SK-N-SH treated with all-trans-retinoic acid at 6 μM for 48 hours (cell line): ENCODE measurements around the gene CAPZA3.

Source experiments
- ATAC-seq: fragments of 200-7000 bp; cut with Tn5 transposase; 3 replicates; pipeline ENCODE4 v1.9.1; 2020; ENCODE audit warnings: mild to moderate bottlenecking, moderate library complexity
- ARNTL ChIP-seq: fragments of 450-650 bp; formaldehyde crosslinking; IDR thresholded peaks from 2 replicates; pipeline ENCODE4 v1.5.0; 2020; ENCODE audit warnings: low read depth, mild to moderate bottlenecking, moderate library complexity, borderline replicate concordance
- BACH2 ChIP-seq: fragments of 250-450 bp; sonication (Bioruptor Pico); IDR thresholded peaks from 2 replicates; pipeline ENCODE4 v1.9.0; 2021; ENCODE audit warnings: mild to moderate bottlenecking, borderline replicate concordance
- CSDC2 ChIP-seq: fragments of 250-450 bp; sonication (Bioruptor Pico); IDR thresholded peaks from 2 replicates; pipeline ENCODE4 v1.5.0; 2020; ENCODE audit warnings: mild to moderate bottlenecking, moderate library complexity
- GLIS3 ChIP-seq: fragments of 250-450 bp; sonication (Bioruptor Pico); IDR thresholded peaks from 2 replicates; pipeline ENCODE4 v1.5.0; 2020; ENCODE audit warnings: mild to moderate bottlenecking, moderate library complexity
- ISL1 ChIP-seq: fragments of 250-450 bp; sonication (Bioruptor Pico); IDR thresholded peaks from 2 replicates; pipeline ENCODE4 v2.1.2; 2022; ENCODE audit warnings: mild to moderate bottlenecking, moderate library complexity
- OSR1 ChIP-seq: fragments of 250-450 bp; sonication (Bioruptor Pico); IDR thresholded peaks from 2 replicates; pipeline ENCODE4 v1.8.0; 2022; ENCODE audit warnings: moderate library complexity, mild to moderate bottlenecking, inconsistent platforms
- RARB ChIP-seq: fragments of 250-450 bp; sonication (Bioruptor Pico); IDR thresholded peaks from 2 replicates; pipeline ENCODE4 v1.8.0; 2021; ENCODE audit warnings: mild to moderate bottlenecking, moderate library complexity
- SNAI2 ChIP-seq: fragments of 250-450 bp; sonication (Bioruptor Pico); IDR thresholded peaks from 2 replicates; pipeline ENCODE4 v1.5.0; 2020; ENCODE audit warnings: mild to moderate bottlenecking, moderate library complexity
- TCF4 ChIP-seq: fragments of 250-450 bp; sonication (Bioruptor Pico); IDR thresholded peaks from 2 replicates; pipeline ENCODE4 v1.8.0; 2021; ENCODE audit warnings: mild to moderate bottlenecking, moderate library complexity, borderline replicate concordance
- TOX ChIP-seq: fragments of 250-450 bp; sonication (Bioruptor Pico); IDR thresholded peaks from 2 replicates; pipeline ENCODE4 v1.8.0; 2021; ENCODE audit warnings: mild to moderate bottlenecking, moderate library complexity, borderline replicate concordance
- ZC3H10 ChIP-seq: fragments of 250-450 bp; sonication (Bioruptor Pico); IDR thresholded peaks from 2 replicates; pipeline ENCODE4 v1.5.1; 2021; ENCODE audit warnings: mild to moderate bottlenecking, moderate library complexity
- ZFP30 ChIP-seq: fragments of 450-650 bp; formaldehyde crosslinking; IDR thresholded peaks from 2 replicates; pipeline ENCODE4 v1.5.0; 2022; ENCODE audit warnings: mild to moderate bottlenecking, moderate library complexity
- ZNF70 ChIP-seq: fragments of 450-650 bp; formaldehyde crosslinking; IDR thresholded peaks from 2 replicates; pipeline ENCODE4 v1.5.0; 2020; ENCODE audit warnings: mild to moderate bottlenecking, moderate library complexity
- ZNF8 ChIP-seq: fragments of 450-650 bp; formaldehyde crosslinking; IDR thresholded peaks from 2 replicates; pipeline ENCODE4 v1.5.0; 2020; ENCODE audit warnings: mild to moderate bottlenecking, moderate library complexity
- TF ChIP-seq, protein P1 (sequence below): fragments of 250-450 bp; sonication (Bioruptor Pico); IDR thresholded peaks from 2 replicates; pipeline ENCODE4 v1.8.0; 2020; ENCODE audit warnings: mild to moderate bottlenecking, moderate library complexity, borderline replicate concordance
- TF ChIP-seq, protein P2 (sequence below): fragments of 250-450 bp; sonication (Bioruptor Pico); IDR thresholded peaks from 2 replicates; pipeline ENCODE4 v1.5.0; 2020; ENCODE audit warnings: mild to moderate bottlenecking, moderate library complexity
- TF ChIP-seq, protein P3 (sequence below): fragments of 250-450 bp; sonication (Bioruptor Pico); IDR thresholded peaks from 2 replicates; pipeline ENCODE4 v1.5.1; 2021; ENCODE audit warnings: mild to moderate bottlenecking, moderate library complexity
- TF ChIP-seq, protein P4 (sequence below): fragments of 250-450 bp; sonication (Bioruptor Pico); IDR thresholded peaks from 2 replicates; pipeline ENCODE4 v1.5.1; 2020; ENCODE audit warnings: low read depth, mild to moderate bottlenecking, moderate library complexity
- TF ChIP-seq, protein P5 (sequence below): fragments of 250-450 bp; sonication (Bioruptor Pico); IDR thresholded peaks from 2 replicates; pipeline ENCODE4 v1.8.0; 2021; ENCODE audit warnings: low read depth, mild to moderate bottlenecking, moderate library complexity, borderline replicate concordance

CAPZA3 gene

DNA sequence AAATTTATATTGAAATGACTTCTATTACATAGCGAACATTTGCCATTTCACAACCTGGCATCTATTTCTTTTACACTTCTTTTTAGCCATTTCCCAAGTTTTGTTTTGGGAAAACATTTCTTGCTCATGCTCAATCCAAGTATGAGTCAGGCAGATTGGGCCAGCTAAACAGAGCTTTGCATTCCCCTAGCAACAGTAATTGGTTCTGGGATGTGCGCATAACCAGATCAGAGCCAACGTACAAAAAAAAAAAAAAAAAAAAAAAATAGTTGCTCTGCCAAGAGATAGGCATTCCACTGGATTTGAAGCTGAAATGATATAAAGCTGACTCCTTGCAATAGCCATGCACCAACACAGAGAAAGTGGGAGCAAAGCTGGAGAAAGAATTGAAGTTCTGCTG, 37.6 kb upstream of the CAPZA3 start:
- TF ChIP-seq SNAI2 (CRISPR knock-in tag) (no peak), BACH2 (CRISPR knock-in tag) (no peak), RARB (CRISPR knock-in tag) (no peak), CSDC2 (CRISPR knock-in tag) (no peak), OSR1 (no peak), ARNTL (no peak), ISL1 (CRISPR knock-in tag) (no peak), GLIS3 (CRISPR knock-in tag) (no peak), ZNF8 (CRISPR knock-in tag) (no peak), TCF4 (CRISPR knock-in tag) (no peak), ZNF70 (CRISPR knock-in tag) (no peak), ZC3H10 (CRISPR knock-in tag) (no peak)
- TF ChIP-seq, protein P1, sequence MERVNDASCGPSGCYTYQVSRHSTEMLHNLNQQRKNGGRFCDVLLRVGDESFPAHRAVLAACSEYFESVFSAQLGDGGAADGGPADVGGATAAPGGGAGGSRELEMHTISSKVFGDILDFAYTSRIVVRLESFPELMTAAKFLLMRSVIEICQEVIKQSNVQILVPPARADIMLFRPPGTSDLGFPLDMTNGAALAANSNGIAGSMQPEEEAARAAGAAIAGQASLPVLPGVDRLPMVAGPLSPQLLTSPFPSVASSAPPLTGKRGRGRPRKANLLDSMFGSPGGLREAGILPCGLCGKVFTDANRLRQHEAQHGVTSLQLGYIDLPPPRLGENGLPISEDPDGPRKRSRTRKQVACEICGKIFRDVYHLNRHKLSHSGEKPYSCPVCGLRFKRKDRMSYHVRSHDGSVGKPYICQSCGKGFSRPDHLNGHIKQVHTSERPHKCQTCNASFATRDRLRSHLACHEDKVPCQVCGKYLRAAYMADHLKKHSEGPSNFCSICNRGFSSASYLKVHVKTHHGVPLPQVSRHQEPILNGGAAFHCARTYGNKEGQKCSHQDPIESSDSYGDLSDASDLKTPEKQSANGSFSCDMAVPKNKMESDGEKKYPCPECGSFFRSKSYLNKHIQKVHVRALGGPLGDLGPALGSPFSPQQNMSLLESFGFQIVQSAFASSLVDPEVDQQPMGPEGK (CRISPR knock-in tag): no peak
- TF ChIP-seq, protein P2, sequence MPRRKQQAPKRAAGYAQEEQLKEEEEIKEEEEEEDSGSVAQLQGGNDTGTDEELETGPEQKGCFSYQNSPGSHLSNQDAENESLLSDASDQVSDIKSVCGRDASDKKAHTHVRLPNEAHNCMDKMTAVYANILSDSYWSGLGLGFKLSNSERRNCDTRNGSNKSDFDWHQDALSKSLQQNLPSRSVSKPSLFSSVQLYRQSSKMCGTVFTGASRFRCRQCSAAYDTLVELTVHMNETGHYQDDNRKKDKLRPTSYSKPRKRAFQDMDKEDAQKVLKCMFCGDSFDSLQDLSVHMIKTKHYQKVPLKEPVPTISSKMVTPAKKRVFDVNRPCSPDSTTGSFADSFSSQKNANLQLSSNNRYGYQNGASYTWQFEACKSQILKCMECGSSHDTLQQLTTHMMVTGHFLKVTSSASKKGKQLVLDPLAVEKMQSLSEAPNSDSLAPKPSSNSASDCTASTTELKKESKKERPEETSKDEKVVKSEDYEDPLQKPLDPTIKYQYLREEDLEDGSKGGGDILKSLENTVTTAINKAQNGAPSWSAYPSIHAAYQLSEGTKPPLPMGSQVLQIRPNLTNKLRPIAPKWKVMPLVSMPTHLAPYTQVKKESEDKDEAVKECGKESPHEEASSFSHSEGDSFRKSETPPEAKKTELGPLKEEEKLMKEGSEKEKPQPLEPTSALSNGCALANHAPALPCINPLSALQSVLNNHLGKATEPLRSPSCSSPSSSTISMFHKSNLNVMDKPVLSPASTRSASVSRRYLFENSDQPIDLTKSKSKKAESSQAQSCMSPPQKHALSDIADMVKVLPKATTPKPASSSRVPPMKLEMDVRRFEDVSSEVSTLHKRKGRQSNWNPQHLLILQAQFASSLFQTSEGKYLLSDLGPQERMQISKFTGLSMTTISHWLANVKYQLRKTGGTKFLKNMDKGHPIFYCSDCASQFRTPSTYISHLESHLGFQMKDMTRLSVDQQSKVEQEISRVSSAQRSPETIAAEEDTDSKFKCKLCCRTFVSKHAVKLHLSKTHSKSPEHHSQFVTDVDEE (CRISPR knock-in tag): no peak
- TF ChIP-seq, protein P3, sequence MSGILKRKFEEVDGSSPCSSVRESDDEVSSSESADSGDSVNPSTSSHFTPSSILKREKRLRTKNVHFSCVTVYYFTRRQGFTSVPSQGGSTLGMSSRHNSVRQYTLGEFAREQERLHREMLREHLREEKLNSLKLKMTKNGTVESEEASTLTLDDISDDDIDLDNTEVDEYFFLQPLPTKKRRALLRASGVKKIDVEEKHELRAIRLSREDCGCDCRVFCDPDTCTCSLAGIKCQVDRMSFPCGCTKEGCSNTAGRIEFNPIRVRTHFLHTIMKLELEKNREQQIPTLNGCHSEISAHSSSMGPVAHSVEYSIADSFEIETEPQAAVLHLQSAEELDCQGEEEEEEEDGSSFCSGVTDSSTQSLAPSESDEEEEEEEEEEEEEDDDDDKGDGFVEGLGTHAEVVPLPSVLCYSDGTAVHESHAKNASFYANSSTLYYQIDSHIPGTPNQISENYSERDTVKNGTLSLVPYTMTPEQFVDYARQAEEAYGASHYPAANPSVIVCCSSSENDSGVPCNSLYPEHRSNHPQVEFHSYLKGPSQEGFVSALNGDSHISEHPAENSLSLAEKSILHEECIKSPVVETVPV (CRISPR knock-in tag): no peak
- TF ChIP-seq, protein P4, sequence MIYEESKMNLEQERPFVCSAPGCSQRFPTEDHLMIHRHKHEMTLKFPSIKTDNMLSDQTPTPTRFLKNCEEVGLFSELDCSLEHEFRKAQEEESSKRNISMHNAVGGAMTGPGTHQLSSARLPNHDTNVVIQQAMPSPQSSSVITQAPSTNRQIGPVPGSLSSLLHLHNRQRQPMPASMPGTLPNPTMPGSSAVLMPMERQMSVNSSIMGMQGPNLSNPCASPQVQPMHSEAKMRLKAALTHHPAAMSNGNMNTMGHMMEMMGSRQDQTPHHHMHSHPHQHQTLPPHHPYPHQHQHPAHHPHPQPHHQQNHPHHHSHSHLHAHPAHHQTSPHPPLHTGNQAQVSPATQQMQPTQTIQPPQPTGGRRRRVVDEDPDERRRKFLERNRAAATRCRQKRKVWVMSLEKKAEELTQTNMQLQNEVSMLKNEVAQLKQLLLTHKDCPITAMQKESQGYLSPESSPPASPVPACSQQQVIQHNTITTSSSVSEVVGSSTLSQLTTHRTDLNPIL (CRISPR knock-in tag): no peak
- TF ChIP-seq, protein P5, sequence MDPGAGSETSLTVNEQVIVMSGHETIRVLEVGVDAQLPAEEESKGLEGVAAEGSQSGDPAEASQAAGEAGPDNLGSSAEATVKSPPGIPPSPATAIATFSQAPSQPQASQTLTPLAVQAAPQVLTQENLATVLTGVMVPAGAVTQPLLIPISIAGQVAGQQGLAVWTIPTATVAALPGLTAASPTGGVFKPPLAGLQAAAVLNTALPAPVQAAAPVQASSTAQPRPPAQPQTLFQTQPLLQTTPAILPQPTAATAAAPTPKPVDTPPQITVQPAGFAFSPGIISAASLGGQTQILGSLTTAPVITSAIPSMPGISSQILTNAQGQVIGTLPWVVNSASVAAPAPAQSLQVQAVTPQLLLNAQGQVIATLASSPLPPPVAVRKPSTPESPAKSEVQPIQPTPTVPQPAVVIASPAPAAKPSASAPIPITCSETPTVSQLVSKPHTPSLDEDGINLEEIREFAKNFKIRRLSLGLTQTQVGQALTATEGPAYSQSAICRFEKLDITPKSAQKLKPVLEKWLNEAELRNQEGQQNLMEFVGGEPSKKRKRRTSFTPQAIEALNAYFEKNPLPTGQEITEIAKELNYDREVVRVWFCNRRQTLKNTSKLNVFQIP (CRISPR knock-in tag): no peak
- peak; percentile 93 for ATAC-seq

DNA sequence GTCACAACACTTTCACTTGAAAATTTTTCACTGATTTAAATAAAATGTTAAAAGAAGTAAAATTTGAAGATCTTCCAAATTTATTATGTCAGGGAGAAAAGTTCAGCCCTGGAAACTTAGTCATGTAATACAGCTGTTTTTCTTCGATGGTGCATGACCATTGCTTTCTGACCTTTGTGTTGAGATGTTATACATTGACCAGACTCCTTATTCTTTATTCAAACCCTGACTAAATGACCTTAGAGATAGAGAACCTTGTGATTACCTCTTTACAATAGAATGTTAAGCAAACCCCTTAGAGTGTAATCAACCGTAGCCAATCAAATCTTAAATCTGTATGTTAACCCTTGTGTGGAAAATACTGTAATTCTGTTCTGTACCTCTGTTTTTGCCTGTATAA, 34.6 kb upstream of the CAPZA3 start:
- ATAC-seq: no peak
- TF ChIP-seq ZFP30 (no peak), RARB (CRISPR knock-in tag) (no peak), GLIS3 (CRISPR knock-in tag) (no peak), TOX (CRISPR knock-in tag) (no peak), ZC3H10 (CRISPR knock-in tag) (no peak)
- TF ChIP-seq, protein P2 (CRISPR knock-in tag): no peak
- TF ChIP-seq, protein P4 (CRISPR knock-in tag): no peak
- TF ChIP-seq, protein P3 (CRISPR knock-in tag): no peak
